Measurements from ENCODE around the gene GABPB2. TPM values are rescaled to one million over a fixed set of nuclear protein-coding genes. Genes with fewer than 3 reads are reported as not detected.

GABPB2 gene
- total and polyA plus RNA-seq, 8 donors: 3.7 to 8.7 (median 5.4) TPM

DNA sequence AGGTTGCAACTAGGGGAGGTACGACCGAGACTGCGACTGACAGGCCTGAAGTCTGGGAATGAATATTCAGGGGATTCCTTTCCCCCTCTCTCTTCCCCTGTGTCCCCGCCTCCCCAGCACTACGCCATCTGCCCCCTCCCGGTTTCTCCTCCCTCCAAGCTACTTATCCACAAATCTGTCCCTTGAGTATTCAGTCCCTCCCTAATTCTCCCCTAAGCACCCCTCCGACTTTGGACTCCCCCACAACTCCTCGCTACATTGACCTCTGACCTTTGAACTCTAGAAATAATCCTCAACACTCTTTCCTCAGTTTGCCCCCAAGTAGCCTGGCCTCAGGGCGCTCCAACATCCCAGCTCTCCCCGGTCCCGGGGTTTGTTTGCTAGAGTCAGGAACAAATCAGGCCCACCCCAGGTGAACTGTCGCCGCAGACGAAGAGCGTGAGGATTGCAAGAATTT lies 94.7 kb downstream of the GABPB2 start:
- ATAC-seq (peak; percentile 23 to 53 (median 40)), FAIRE-seq (no peak), DNase-seq (peak in 4 of 6 donors; percentile 34 to 60 (median 50))
- peak overlapping the region; percentile 49 to 72 (median 67) for H3K4me3 ChIP-seq
- intact Hi-C loops (cut with DNase I): no loop called here
- peaks cover 7 to 13% (median 8%) of the 10 kb centered on the region in 3 donors for H3K4me1 ChIP-seq
- H3K9me3 ChIP-seq: no peaks in the 10 kb centered on the region
- peaks cover 0 to 7% (median 0%) of the 10 kb centered on the region in 3 donors for H3K36me3 ChIP-seq
- peak overlapping the region in 2 of 4 donors; percentile 53 to 70 for H3K27ac ChIP-seq
- TF ChIP-seq, protein P1, sequence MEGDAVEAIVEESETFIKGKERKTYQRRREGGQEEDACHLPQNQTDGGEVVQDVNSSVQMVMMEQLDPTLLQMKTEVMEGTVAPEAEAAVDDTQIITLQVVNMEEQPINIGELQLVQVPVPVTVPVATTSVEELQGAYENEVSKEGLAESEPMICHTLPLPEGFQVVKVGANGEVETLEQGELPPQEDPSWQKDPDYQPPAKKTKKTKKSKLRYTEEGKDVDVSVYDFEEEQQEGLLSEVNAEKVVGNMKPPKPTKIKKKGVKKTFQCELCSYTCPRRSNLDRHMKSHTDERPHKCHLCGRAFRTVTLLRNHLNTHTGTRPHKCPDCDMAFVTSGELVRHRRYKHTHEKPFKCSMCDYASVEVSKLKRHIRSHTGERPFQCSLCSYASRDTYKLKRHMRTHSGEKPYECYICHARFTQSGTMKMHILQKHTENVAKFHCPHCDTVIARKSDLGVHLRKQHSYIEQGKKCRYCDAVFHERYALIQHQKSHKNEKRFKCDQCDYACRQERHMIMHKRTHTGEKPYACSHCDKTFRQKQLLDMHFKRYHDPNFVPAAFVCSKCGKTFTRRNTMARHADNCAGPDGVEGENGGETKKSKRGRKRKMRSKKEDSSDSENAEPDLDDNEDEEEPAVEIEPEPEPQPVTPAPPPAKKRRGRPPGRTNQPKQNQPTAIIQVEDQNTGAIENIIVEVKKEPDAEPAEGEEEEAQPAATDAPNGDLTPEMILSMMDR (IDR thresholded peaks at IDR 0.05): no peak
- WGBS, 2 donors: 1 to 5% methylated on average over 15 of the region's 15 CpGs
- no peaks in the 10 kb centered on the region for H3K27me3 ChIP-seq

DNA sequence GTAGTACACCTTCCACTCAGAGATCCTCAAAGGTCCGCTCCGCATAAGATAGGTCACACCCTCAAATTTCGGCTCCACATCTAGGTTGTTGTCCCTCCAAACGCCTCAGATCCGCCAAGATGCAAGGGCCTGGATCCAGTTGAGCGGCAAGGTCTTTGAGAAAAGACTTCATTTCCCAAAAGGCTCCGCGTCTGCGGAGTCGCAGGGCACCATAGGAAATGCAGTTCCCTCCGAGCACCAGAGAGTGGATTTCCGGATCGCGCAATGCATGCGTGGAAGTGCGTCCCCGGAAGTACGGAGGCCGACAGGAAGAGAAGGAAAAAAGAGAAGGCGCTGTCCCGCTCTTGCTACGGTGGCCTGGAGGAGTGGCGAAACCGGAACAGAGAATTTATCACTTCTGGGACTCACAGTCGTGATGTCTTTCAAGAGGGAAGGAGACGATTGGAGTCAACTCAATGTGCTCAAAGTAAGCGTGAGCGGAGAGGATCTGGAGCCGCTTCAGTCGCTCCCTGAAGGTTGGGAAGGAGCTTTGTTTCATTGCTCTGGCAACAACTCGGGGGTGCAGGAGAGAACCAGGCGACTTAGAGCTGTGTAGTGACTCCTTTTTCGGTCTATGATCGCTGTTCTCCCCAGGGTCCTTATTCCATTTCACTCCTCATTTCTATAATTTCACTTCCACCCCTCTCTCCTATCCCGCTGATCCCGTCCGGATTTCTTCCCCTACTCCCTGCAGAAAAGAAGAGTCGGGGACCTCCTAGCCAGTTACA lies 95.4 kb downstream of the GABPB2 start, which contains the start of the genes LYSMD1 and SCNM1:
Gene LYSMD1, minus strand, starts transcription at position 165 of the 767 bp plus-strand sequence. CDS start 644 bp downstream, outside the sequence.
Gene SCNM1, plus strand, starts transcription at position 407 of the 767 bp plus-strand sequence. Its CDS starts 9 bp downstream, at position 416.
- Histone ChIP-seq H3K4me3 (peak within 1 kb of the TSS; percentile 49 to 72 (median 67)), H3K9me3 (no peaks in the 10 kb centered on the region), H3K4me1 (peaks cover 7 to 13% (median 8%) of the 10 kb centered on the region in 3 donors), H3K27ac (peak within 1 kb of the TSS in 2 of 4 donors; percentile 53 to 70), H3K36me3 (peaks cover 0 to under 1% (median 0%) of the 10 kb centered on the region in 3 donors), H3K27me3 (no peaks in the 10 kb centered on the region)
- DNase-seq (peak; percentile 90 to 98 (median 96)), ATAC-seq (peak; percentile 96 to 97 (median 97)), FAIRE-seq (peak; percentile 98)
- intact Hi-C loops (cut with DNase I): no loop called here
- TF ChIP-seq, protein P1 (IDR thresholded peaks at IDR 0.05): no peak
- WGBS, 2 donors: 0% methylated on average over 38 of the region's 38 CpGs

DNA sequence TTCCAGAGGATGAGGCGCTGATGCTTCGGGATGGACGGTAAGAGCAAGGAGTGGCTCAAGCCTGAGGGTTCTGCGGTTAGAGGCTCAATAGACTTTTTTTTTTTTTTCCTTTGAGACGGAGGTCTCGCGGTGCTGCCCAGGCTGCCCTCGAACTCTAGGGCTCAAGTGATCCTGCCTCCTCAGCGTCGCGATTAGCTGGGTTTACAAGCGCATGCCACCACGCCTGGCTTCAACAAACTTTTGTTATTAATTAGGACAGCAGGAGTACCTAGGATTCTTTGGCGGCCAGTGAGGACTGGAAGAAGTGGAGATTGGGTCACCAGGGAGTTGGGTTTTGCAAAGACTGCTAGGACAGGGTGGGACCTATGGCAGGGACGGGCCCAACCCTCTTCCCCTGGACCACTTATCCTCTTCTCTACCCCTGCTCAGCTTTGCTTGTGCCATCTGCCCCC lies 96.0 kb downstream of the GABPB2 start:
- DNase-seq (no peak), FAIRE-seq (no peak), ATAC-seq (no peak)
- no peaks in the 10 kb centered on the region for H3K9me3 ChIP-seq
- H3K4me1 ChIP-seq: peaks cover 7 to 13% (median 8%) of the 10 kb centered on the region in 3 donors
- TF ChIP-seq, protein P1 (IDR thresholded peaks at IDR 0.05): no peak
- no peaks in the 10 kb centered on the region for H3K36me3 ChIP-seq
- H3K27me3 ChIP-seq: no peaks in the 10 kb centered on the region
- 3% methylated on average over 15 of the region's 15 CpGs for WGBS, 2 donors
- intact Hi-C loops (cut with DNase I): no loop called here
- peak overlapping the region; percentile 49 to 72 (median 67) for H3K4me3 ChIP-seq
- H3K27ac ChIP-seq: peak overlapping the region in 1 of 4 donors; percentile 35

DNA sequence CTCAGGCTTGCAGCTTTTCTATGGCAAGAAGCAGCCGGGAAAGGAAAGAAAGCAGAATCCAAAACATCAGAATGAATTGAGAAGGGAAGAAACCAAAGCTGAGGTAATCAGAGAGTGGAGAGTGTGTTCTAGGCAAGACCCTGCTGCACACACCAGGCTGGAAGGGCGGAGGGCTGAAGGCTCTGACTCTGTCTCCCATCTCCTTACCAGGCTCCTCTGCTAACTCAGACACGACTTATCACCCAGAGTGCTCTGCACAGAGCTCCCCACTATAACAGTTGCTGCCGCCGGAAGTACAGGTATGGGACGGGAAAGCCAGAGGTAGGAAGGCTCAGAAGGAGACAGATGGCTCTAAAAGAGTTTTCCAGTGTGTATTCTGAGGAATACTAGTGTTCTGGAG lies 96.6 kb downstream of the GABPB2 start:
- intact Hi-C loops (cut with DNase I): no loop called here
- H3K9me3 ChIP-seq: no peaks in the 10 kb centered on the region

More for the DNA sequence above, 96.6 kb downstream of the GABPB2 start:
- no peak for DNase-seq
- no peak for FAIRE-seq
- TF ChIP-seq, protein P1 (IDR thresholded peaks at IDR 0.05): no peak
- ATAC-seq: no peak
- H3K27ac ChIP-seq: no peak overlapping the region
- H3K4me3 ChIP-seq: peak overlapping the region in 2 of 4 donors; percentile 68 to 72
- no peaks in the 10 kb centered on the region for H3K36me3 ChIP-seq
- peaks cover 7 to 13% (median 8%) of the 10 kb centered on the region in 3 donors for H3K4me1 ChIP-seq
- H3K27me3 ChIP-seq: no peaks in the 10 kb centered on the region
- 87 to 95% methylated on average over 6 of the region's 6 CpGs for WGBS, 2 donors
